LNCAP (cell line): ENCODE measurements around the gene DRC7.

Experiments
- CTCF ChIP-seq: fragments of 450-650 bp; IDR thresholded peaks from 2 replicates; pipeline ENCODE4 v1.5.1; 2017; ENCODE audit warnings: mild to moderate bottlenecking

DRC7 gene

GRCh38 chr16:57762365-57763040 lies 67.9 kb downstream of the DRC7 start:
- no peak for TF ChIP-seq CTCF

DNA sequence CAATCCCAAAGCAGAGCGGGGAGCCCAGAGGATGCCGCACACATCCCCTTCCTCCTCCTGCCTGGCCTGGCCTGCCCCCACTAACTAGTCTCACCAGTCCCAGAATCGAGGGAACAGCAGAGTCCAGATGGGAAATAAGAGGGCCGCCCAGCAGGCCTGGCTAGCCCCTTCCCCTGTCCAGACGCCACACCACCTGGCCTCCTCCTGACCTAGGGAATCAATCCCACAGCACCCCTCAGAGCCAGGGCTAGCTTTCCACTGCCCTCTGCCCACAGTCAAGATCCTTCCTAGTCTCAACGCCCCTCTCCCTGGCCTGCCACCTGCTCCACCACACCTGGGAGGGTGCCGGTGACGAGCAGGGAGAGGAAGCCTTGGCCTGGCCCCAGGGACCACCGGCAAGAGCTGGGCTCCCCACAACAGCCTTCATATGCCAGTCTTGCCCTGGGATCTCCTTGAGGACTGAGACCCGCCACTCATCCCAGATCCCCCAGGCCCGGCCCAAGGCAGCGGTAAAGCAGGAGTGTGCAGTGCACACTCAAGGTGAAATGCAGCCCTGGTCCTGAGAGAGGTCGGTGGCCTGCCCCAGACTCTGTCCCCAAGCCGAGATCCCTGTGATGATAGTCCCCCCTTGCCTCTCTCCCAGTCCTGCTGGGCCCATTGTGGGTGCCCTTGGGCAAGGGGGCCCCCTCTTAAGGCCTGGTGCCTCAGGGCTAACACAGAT lies 68.8 kb downstream of the DRC7 start:
- TF ChIP-seq CTCF, result no peak

GRCh38 chr16:57764006-57764340 lies 69.4 kb downstream of the DRC7 start:
- TF ChIP-seq CTCF, result no peak

GRCh38 chr16:57764341-57765159 lies 69.9 kb downstream of the DRC7 start:
- no peak for TF ChIP-seq CTCF

DNA sequence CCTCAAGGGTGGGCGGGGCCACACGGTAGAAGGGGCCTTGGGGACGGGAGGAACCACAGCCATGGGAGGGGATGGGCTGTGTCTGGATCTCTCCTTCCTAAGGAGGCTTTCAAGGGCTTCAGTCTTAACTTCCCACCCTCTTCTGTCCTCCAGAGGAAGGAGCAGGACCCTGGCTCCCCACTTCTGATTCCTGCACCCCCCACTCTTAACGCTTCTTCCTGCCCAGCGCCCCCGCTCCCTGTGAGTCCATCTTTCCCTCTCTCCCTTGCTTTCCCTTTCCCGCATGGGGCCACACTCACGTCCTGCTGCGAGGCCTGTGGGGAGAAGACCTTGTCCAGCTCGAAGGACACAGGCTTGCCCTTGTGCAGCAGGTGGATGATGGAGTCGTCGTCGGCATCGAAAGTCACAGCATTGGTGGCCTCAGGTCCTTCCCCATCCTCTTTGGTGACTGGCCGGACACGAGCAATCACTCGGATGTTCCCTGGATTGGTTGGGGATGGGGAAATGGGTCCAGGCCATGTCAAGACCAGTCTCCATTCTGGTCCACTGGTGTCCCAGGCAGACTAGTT lies 70.6 kb downstream of the DRC7 start:
- no peak for TF ChIP-seq CTCF

DNA sequence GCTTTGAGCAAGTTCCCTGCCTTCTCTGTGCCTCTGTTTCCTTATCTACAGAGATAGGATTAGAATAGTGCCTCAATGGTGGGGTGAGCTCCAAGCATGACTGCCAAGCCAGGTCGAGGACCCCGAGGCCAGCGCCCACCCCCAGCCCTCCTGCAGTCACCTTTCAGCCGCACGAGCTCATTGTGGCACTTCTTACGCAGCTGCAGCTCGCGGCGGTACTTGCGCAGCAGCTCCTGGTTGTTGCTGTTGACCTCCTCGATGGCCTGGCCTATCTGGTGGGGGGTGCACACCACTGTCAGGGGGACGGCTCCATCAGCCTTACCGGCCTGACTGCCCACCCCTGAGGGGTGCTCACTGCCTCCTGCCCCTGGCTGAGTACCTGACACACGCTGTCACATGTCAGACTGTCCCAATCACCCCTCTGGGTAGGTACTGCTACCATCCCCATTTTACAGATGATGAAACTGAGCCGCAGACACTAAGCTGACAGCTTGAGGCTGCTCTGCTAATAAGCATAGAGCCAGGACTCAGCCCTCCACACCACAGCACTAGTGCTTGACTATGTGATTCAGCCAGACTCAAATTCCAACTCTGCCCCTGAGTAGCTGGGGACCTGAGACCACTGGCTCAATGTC lies 72.2 kb downstream of the DRC7 start:
- TF ChIP-seq CTCF, result no peak

GRCh38 chr16:57769541-57770145 lies 75.0 kb downstream of the DRC7 start:
- no peak for TF ChIP-seq CTCF
